ENCODE measurements around the gene ABHD11. TPM values are rescaled to one million over a fixed set of nuclear protein-coding genes. Genes with fewer than 3 reads are reported as not detected.

ABHD11 gene
- total and polyA plus RNA-seq, 9 of the 15 experiments (the other 6 are each of a cell fraction or from before 2014, with no cell fraction given) = 7.7 to 44.2 (median 18.9) TPM

GRCh38 chr7:73727952-73728351 lies 10.7 kb downstream of the ABHD11 start (continued):
- 0 out of 2 replicates have a peak, but pooled peaks have one; percentile 28 for TF ChIP-seq ADNP (tag; IDR thresholded peaks at IDR 0.05)
- no peak for TF ChIP-seq ZNF263 (CRISPR knock-in tag; IDR thresholded peaks at IDR 0.05; ENCODE audit: borderline replicate concordance)
- peak; percentile 78 for TF ChIP-seq MAFF (IDR thresholded peaks at IDR 0.05; ENCODE audit: low read length)
- peak; percentile 92 for TF ChIP-seq NFE2 (IDR thresholded peaks at IDR 0.05; ENCODE audit: low read depth)
- TF ChIP-seq ZNF384 (IDR thresholded peaks at IDR 0.05; ENCODE audit: low read depth, low read length) = 0 out of 2 replicates have a peak, but pooled peaks have one; percentile 51
- no peak for TF ChIP-seq ZNF445 (CRISPR knock-in tag; IDR thresholded peaks at IDR 0.05; ENCODE audit: low read depth)
- TF ChIP-seq NFIC (IDR thresholded peaks at IDR 0.05) = no peak
- TF ChIP-seq NFE2L1 (tag; IDR thresholded peaks at IDR 0.05; ENCODE audit: borderline replicate concordance, low read depth) = peak; percentile 90
- TF ChIP-seq SMARCA4 (IDR thresholded peaks at IDR 0.05) = peak; percentile 59; the same call in 1 of the 2 replicates
- no peak for TF ChIP-seq ZNF507 (tag; conservative IDR thresholded peaks at IDR 0.05)
- no peak for TF ChIP-seq RAD51 (IDR thresholded peaks at IDR 0.05; ENCODE audit: borderline replicate concordance, low read depth)
- no peak for TF ChIP-seq ZNF274 (IDR thresholded peaks at IDR 0.05; ENCODE audit: borderline replicate concordance, low read depth, low read length)
- peak; percentile 34; the same call in 1 of the 2 replicates for TF ChIP-seq ARID1B (IDR thresholded peaks at IDR 0.05)
- TF ChIP-seq RBM39 (optimal IDR thresholded peaks at IDR 0.05; ENCODE audit: low read depth, low read length) = no peak
- TF ChIP-seq GTF3C2 (IDR thresholded peaks at IDR 0.05; ENCODE audit: borderline replicate concordance, extremely low read depth, insufficient read length) = no peak
- 0 out of 4 replicates have a peak, but pooled peaks of 1 of the 2 experiments have one; percentile 12 for TF ChIP-seq FOXK2 (conservative IDR thresholded peaks at IDR 0.05 in 1 of 2, IDR thresholded peaks at IDR 0.05 in 1 of 2; ENCODE audit: low read depth in 2 of 2)
- TF ChIP-seq CBX8 (IDR thresholded peaks at IDR 0.05; ENCODE audit: borderline replicate concordance, extremely low read depth, low read depth, low read length, poor library complexity, severe bottlenecking) = no peak
- peak; percentile 62; the same call in 1 of the 2 replicates for TF ChIP-seq DPF2 (IDR thresholded peaks at IDR 0.05)
- no peak for TF ChIP-seq RNF219 (CRISPR knock-in tag; IDR thresholded peaks at IDR 0.05)
- peak; percentile 98 for TF ChIP-seq MAFG (tag; conservative IDR thresholded peaks at IDR 0.05)
- no peak for TF ChIP-seq CEBPG (CRISPR knock-in tag; IDR thresholded peaks at IDR 0.05)
- no peak for TF ChIP-seq CEBPG (tag; conservative IDR thresholded peaks at IDR 0.05 in 1 of 2, IDR thresholded peaks at IDR 0.05 in 1 of 2)
- TF ChIP-seq ZNF316 (IDR thresholded peaks at IDR 0.05) = peak; percentile 98
- peak; percentile 27 for TF ChIP-seq DACH1 (IDR thresholded peaks at IDR 0.05; ENCODE audit: partially characterized antibody)

Data from K562 (cell line).